ENCODE measurements around the gene RRP9. TPM values are rescaled to one million over a fixed set of nuclear protein-coding genes. Genes with fewer than 3 reads are reported as not detected.
"Not testable (repeated sequence)": the region's sequence is repeated elsewhere in the genome, so short reads cannot be mapped to it uniquely, and the experiment has no call there.

RRP9 gene
- total and polyA plus RNA-seq, 10 donors: 9.5 to 26.6 (median 14.1) TPM

GRCh38 chr3:51931756-51932155 lies 9.9 kb downstream of the RRP9 start:
- no peak for DNase-seq
- H3K27me3 ChIP-seq (replicated peaks in 1 of 7): no peaks in the 10 kb centered on the region
- no peaks in the 10 kb centered on the region for H3K9me3 ChIP-seq
- peaks cover 3 to 62% (median 46%) of the 10 kb centered on the region in 6 donors for H3K36me3 ChIP-seq
- no peak overlapping the region for H3K4me3 ChIP-seq
- TF ChIP-seq POLR2A (IDR thresholded peaks at IDR 0.05) (no peak), CTCF (IDR thresholded peaks at IDR 0.05 in 8 of 11, conservative IDR thresholded peaks at IDR 0.05 in 3 of 11) (no peak), POLR2AphosphoS5 (IDR thresholded peaks at IDR 0.05) (no peak)
- WGBS, 5 donors: 90 to 96% (median 93%) methylated on average over 6 of the region's 6 CpGs
- H3K27ac ChIP-seq: no peak overlapping the region
- no peaks in the 10 kb centered on the region for H3K4me1 ChIP-seq
- intact Hi-C loops (cut with DNase I; ENCODE audit: low total_unique reads): no loop called here

- Histone ChIP-seq H3K27ac (no peak overlapping the region), H3K4me3 (no peak overlapping the region), H3K36me3 (peaks cover 0 to 49% (median 33%) of the 10 kb centered on the region in 6 donors), H3K4me1 (no peaks in the 10 kb centered on the region), H3K9me3 (no peaks in the 10 kb centered on the region), H3K27me3 (replicated peaks in 1 of 7) (no peaks in the 10 kb centered on the region)
- intact Hi-C loops (cut with DNase I; ENCODE audit: low total_unique reads): no loop called here
- DNase-seq: no peak
- 91 to 100% (median 95%) methylated on average over 1 of the region's 1 CpG for WGBS, 5 donors
- TF ChIP-seq POLR2A (IDR thresholded peaks at IDR 0.05) (no peak), CTCF (IDR thresholded peaks at IDR 0.05 in 8 of 11, conservative IDR thresholded peaks at IDR 0.05 in 3 of 11) (no peak), POLR2AphosphoS5 (IDR thresholded peaks at IDR 0.05) (no peak)
Observed at GRCh38 chr3:51930439-51930838, 11.3 kb downstream of the RRP9 start.

GRCh38 chr3:51929420-51930003 lies 12.2 kb downstream of the RRP9 start:
- H3K27ac ChIP-seq: no peak overlapping the region
- WGBS, 5 donors: 72 to 79% (median 76%) methylated on average over 5 of the region's 5 CpGs
- H3K27me3 ChIP-seq (replicated peaks in 1 of 7): no peaks in the 10 kb centered on the region
- no peaks in the 10 kb centered on the region for H3K9me3 ChIP-seq
- DNase-seq: no peak
- TF ChIP-seq POLR2A (IDR thresholded peaks at IDR 0.05) (no peak), POLR2AphosphoS5 (IDR thresholded peaks at IDR 0.05) (no peak), CTCF (IDR thresholded peaks at IDR 0.05 in 8 of 11, conservative IDR thresholded peaks at IDR 0.05 in 3 of 11) (no peak)
- H3K4me3 ChIP-seq: no peak overlapping the region
- intact Hi-C loops (cut with DNase I; ENCODE audit: low total_unique reads): no loop called here
- no peaks in the 10 kb centered on the region for H3K4me1 ChIP-seq
- H3K36me3 ChIP-seq: peaks cover 0 to 39% (median 24%) of the 10 kb centered on the region in 6 donors

- H3K4me1 ChIP-seq; H3K27me3 ChIP-seq (replicated peaks in 1 of 7); H3K27ac ChIP-seq; intact Hi-C loops (cut with DNase I; ENCODE audit: low total_unique reads); H3K4me3 ChIP-seq; H3K9me3 ChIP-seq; DNase-seq: not testable (repeated sequence)
- WGBS, 5 donors: 81 to 92% (median 83%) methylated on average over 2 to 3 of the region's 3 CpGs
- peaks cover 0 to 34% (median 19%) of the 10 kb centered on the region in 6 donors for H3K36me3 ChIP-seq
Observed at GRCh38 chr3:51928981-51929380, 12.7 kb downstream of the RRP9 start.
